ENCODE data around the gene ATP8B4.

The ATP8B4 gene

DNA sequence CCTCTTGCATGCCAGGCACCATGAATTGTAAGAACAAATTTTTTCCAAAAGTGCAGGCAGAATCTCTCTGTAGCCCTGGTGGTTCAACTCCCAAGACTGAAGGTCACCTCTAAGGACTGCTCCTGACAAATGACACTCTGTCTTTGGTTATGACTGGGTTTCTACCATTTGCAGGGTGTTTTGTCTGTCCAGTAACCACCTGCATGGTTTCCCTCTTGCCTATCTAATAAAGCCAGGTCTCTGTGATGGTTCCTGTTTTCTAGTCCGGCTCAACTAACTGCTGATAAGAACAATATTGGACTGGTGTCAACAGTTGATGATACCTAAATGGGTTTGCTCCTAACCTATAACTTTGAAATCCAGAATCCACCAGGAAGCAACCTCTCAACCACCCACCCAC, 43.7 kb downstream of the ATP8B4 start:
- H3K4me1 Mint-ChIP-seq, result no peaks in the 10 kb centered on the region
- no peak for DNase-seq
- H3K9me3 Mint-ChIP-seq, result no peaks in the 10 kb centered on the region
- H3K4me3 Mint-ChIP-seq, result no peak overlapping the region
- H3K27ac Mint-ChIP-seq, result no peak overlapping the region
- no peak for ATAC-seq
- peaks cover 6% of the 10 kb centered on the region for H3K27me3 Mint-ChIP-seq
- H3K36me3 Mint-ChIP-seq (ENCODE audit: low read depth), result peaks cover 2% of the 10 kb centered on the region

- no peak for DNase-seq
- no peaks in the 10 kb centered on the region for H3K9me3 Mint-ChIP-seq
- no peak overlapping the region for H3K4me3 Mint-ChIP-seq
- no peak overlapping the region for H3K27ac Mint-ChIP-seq
- peaks cover 9% of the 10 kb centered on the region for H3K27me3 Mint-ChIP-seq
- ATAC-seq, result no peak
- peaks cover 8% of the 10 kb centered on the region for H3K4me1 Mint-ChIP-seq
- peaks cover 4% of the 10 kb centered on the region for H3K36me3 Mint-ChIP-seq (ENCODE audit: low read depth)
Observed at GRCh38 chr15:50071551-50072258, 47.3 kb downstream of the ATP8B4 start.

GRCh38 chr15:50068016-50068415, 51.0 kb downstream of the ATP8B4 start:
- peaks cover 8% of the 10 kb centered on the region for H3K36me3 Mint-ChIP-seq (ENCODE audit: low read depth)
- peaks cover 14% of the 10 kb centered on the region for H3K27me3 Mint-ChIP-seq
- DNase-seq (no peak), ATAC-seq (no peak)
- no peaks in the 10 kb centered on the region for H3K9me3 Mint-ChIP-seq
- H3K4me1 Mint-ChIP-seq, result peaks cover 28% of the 10 kb centered on the region
- no peak overlapping the region for H3K27ac Mint-ChIP-seq
- no peak overlapping the region for H3K4me3 Mint-ChIP-seq

- no peaks in the 10 kb centered on the region for H3K9me3 Mint-ChIP-seq
- H3K4me1 Mint-ChIP-seq, result peaks cover 28% of the 10 kb centered on the region
- peak overlapping the region; percentile 71 for H3K27ac Mint-ChIP-seq
- H3K27me3 Mint-ChIP-seq, result peaks cover 13% of the 10 kb centered on the region
- no peak overlapping the region for H3K4me3 Mint-ChIP-seq
- DNase-seq, result no peak
- no peak for ATAC-seq
- peaks cover 8% of the 10 kb centered on the region for H3K36me3 Mint-ChIP-seq (ENCODE audit: low read depth)
Observed at GRCh38 chr15:50067254-50067653, 51.8 kb downstream of the ATP8B4 start.

DNA sequence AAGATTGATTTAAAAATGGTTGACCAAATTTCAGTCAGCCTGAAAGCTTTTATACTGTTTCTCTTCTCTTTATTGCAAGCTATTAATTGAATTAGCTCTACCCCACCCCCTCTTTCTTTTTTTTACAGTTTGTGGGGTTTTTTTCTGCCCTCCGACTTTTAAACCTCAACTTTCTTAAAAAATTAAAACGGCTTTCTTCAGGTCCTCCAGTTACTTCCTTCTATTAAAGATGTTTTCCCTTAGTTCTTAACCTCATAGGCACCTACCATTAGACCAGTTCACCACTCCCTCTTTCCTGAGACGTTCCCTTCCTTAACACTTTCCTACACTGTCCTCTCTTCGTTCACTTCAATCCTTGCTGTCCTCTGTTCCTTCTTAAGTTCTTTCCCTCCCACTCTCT, 52.4 kb downstream of the ATP8B4 start:
- Mint-ChIP-seq H3K36me3 (ENCODE audit: low read depth) (peaks cover 6% of the 10 kb centered on the region), H3K27me3 (peaks cover 13% of the 10 kb centered on the region), H3K4me3 (no peak overlapping the region), H3K9me3 (no peaks in the 10 kb centered on the region), H3K27ac (peak overlapping the region; percentile 71), H3K4me1 (peaks cover 28% of the 10 kb centered on the region)
- DNase-seq (no peak), ATAC-seq (no peak)

- H3K4me1 Mint-ChIP-seq, result peaks cover 28% of the 10 kb centered on the region
- peaks cover 6% of the 10 kb centered on the region for H3K36me3 Mint-ChIP-seq (ENCODE audit: low read depth)
- H3K27me3 Mint-ChIP-seq, result peaks cover 13% of the 10 kb centered on the region
- ATAC-seq, result peak; percentile 98
- H3K4me3 Mint-ChIP-seq, result peak overlapping the region; percentile 49
- peak; percentile 22 for DNase-seq
- H3K27ac Mint-ChIP-seq, result peak overlapping the region; percentile 71
- no peaks in the 10 kb centered on the region for H3K9me3 Mint-ChIP-seq
Observed at GRCh38 chr15:50066202-50066601, 52.8 kb downstream of the ATP8B4 start.

DNA sequence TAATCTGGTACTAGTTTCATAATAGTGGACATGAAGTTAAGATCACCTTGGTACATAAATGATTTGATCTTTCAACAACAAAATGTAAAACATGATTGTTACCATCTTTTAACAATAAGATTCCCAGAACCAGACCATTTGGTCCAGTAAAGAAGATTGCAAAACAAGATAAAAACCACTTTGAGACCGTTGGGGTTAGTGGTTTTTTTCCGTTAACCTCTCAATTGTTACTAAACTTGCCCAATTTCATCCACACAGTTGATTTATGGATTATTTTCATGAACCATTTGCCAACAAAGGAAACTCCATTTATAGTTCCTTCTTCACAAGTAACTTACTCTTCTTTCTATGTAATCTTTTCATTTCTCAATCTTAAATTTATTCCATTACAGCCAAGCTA, 53.8 kb downstream of the ATP8B4 start:
- no peak for DNase-seq
- no peak for ATAC-seq
- no peak overlapping the region for H3K4me3 Mint-ChIP-seq
- peaks cover 28% of the 10 kb centered on the region for H3K4me1 Mint-ChIP-seq
- peak overlapping the region; percentile 50 for H3K27ac Mint-ChIP-seq
- peaks cover 13% of the 10 kb centered on the region for H3K27me3 Mint-ChIP-seq
- H3K36me3 Mint-ChIP-seq (ENCODE audit: low read depth), result peaks cover 6% of the 10 kb centered on the region
- no peaks in the 10 kb centered on the region for H3K9me3 Mint-ChIP-seq

DNA sequence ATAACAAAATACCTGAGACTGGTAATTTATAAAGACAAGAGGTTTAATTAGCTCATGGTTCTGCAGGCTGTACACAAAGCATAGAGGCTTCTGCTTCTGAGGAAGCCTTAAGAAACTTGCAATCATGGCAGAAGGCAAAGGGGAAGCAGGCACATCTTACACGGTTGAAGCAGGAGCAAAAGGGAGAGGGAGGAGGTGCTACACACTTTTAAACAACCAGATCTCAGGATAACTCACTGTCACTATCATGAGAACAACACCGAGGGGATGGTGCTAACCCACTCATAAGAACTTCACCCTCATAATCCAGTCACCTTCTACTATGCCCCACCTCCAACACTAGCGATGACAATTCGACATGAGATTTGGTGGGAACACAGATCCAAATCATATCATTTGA, 54.4 kb downstream of the ATP8B4 start:
- no peak for DNase-seq
- H3K27ac Mint-ChIP-seq, result no peak overlapping the region
- H3K9me3 Mint-ChIP-seq, result no peaks in the 10 kb centered on the region
- H3K36me3 Mint-ChIP-seq (ENCODE audit: low read depth), result peaks cover 6% of the 10 kb centered on the region
- ATAC-seq, result no peak
- H3K4me3 Mint-ChIP-seq, result no peak overlapping the region
- H3K27me3 Mint-ChIP-seq, result peaks cover 13% of the 10 kb centered on the region
- H3K4me1 Mint-ChIP-seq, result peaks cover 30% of the 10 kb centered on the region

DNA sequence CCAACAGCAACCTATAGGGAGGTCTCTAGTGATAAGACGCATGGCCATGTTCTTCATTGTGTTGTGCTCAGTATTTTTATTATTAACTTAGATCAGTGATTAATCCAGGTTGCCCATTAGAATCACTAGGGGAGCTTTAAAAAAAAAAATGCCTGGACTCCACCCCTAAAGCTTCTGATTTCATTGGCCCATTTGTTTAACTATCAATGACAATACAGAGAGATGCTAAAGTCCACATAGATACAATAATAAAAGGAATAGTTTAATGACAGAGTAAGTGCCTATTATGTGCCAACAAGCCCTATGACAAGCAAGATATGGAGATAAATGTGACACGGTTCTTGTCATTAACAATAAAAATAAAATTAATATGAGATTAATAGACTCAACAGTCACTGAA, 55.8 kb downstream of the ATP8B4 start:
- no peaks in the 10 kb centered on the region for H3K9me3 Mint-ChIP-seq
- no peak for DNase-seq
- H3K27ac Mint-ChIP-seq, result no peak overlapping the region
- ATAC-seq, result no peak
- H3K36me3 Mint-ChIP-seq (ENCODE audit: low read depth), result peaks cover 4% of the 10 kb centered on the region
- H3K4me1 Mint-ChIP-seq, result peaks cover 32% of the 10 kb centered on the region
- H3K4me3 Mint-ChIP-seq, result no peak overlapping the region
- H3K27me3 Mint-ChIP-seq, result peaks cover 13% of the 10 kb centered on the region

GRCh38 chr15:50061503-50061902, 57.5 kb downstream of the ATP8B4 start:
- H3K36me3 Mint-ChIP-seq (ENCODE audit: low read depth), result peaks cover 4% of the 10 kb centered on the region
- H3K9me3 Mint-ChIP-seq, result no peaks in the 10 kb centered on the region
- peaks cover 23% of the 10 kb centered on the region for H3K4me1 Mint-ChIP-seq
- DNase-seq (no peak), ATAC-seq (no peak)
- peaks cover 9% of the 10 kb centered on the region for H3K27me3 Mint-ChIP-seq
- H3K27ac Mint-ChIP-seq, result no peak overlapping the region
- no peak overlapping the region for H3K4me3 Mint-ChIP-seq

DNA sequence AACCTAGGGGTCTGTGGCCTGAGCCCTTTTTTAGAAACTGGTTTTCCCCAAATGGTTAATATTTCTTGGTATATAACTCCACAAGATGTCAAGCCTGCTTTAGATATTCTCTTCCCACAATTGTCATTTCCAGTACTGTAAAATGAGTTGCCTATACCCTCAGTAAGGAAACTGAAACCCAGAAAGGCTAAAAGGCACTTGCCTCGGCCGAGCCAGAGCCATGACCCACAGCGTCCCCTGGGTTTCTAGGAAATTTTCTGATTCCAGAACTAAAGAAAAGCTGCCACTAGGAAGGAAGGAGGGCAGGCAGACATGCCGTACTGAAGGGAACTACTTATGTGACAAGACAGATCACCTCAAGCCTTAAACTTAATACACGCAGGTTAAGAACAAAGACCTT, 59.1 kb downstream of the ATP8B4 start:
- H3K4me3 Mint-ChIP-seq, result no peak overlapping the region
- peaks cover 17% of the 10 kb centered on the region for H3K4me1 Mint-ChIP-seq
- H3K9me3 Mint-ChIP-seq, result no peaks in the 10 kb centered on the region
- peaks cover 8% of the 10 kb centered on the region for H3K27me3 Mint-ChIP-seq
- H3K36me3 Mint-ChIP-seq (ENCODE audit: low read depth), result no peaks in the 10 kb centered on the region
- H3K27ac Mint-ChIP-seq, result no peak overlapping the region
- ATAC-seq (no peak), DNase-seq (no peak)

GRCh38 chr15:50059203-50059772, 59.7 kb downstream of the ATP8B4 start:
- H3K4me3 Mint-ChIP-seq, result no peak overlapping the region
- H3K9me3 Mint-ChIP-seq, result no peaks in the 10 kb centered on the region
- no peak overlapping the region for H3K27ac Mint-ChIP-seq
- peaks cover 4% of the 10 kb centered on the region for H3K27me3 Mint-ChIP-seq
- ATAC-seq, result no peak
- no peaks in the 10 kb centered on the region for H3K36me3 Mint-ChIP-seq (ENCODE audit: low read depth)
- no peak for DNase-seq
- H3K4me1 Mint-ChIP-seq, result peaks cover 12% of the 10 kb centered on the region

DNA sequence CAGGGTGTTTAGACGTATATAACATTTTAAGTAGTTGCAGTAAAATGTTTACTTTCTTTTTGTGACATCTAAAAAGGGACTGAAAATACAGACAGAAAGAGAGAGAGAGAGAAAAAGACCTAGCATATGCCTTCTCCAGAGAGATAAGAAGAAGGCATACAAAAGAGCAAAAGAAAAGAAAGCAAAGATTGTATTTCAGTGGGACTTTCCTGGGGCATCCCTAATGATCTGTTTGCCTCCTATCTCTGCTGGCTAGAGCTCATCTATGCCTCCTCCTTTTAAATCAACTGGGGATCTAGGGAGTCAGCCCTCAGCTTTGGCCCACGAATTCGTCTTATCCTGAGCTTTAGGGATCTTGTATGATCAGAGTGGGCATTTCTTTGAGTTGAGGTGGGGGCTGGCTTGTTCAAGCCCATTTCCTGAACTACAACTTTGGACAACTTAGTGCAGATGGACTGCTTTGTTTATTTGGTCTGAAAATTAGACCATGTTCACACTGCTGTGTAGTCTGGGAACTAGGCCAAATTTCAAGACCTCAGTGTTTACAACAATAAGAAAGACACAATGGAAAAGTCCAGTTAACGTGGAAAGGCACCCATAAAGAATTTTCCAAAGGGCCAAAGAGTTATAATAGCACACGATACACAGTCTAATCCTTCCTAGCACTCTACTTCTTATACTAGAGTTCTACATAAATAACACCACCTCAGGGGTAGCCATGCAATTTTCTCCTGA, 61.0 kb downstream of the ATP8B4 start:
- Mint-ChIP-seq H3K27ac (no peak overlapping the region), H3K4me3 (no peak overlapping the region)

GRCh38 chr15:50057196-50057595, 61.8 kb downstream of the ATP8B4 start:
- Mint-ChIP-seq H3K27ac (no peak overlapping the region), H3K4me1 (peaks cover 11% of the 10 kb centered on the region), H3K36me3 (ENCODE audit: low read depth) (no peaks in the 10 kb centered on the region), H3K9me3 (no peaks in the 10 kb centered on the region), H3K27me3 (peaks cover 3% of the 10 kb centered on the region), H3K4me3 (no peak overlapping the region)
- no peak for ATAC-seq
- DNase-seq, result no peak

More for the DNA sequence above, 61.0 kb downstream of the ATP8B4 start:
- ATAC-seq (no peak), DNase-seq (no peak)
- peaks cover 3% of the 10 kb centered on the region for H3K27me3 Mint-ChIP-seq
- no peaks in the 10 kb centered on the region for H3K36me3 Mint-ChIP-seq (ENCODE audit: low read depth)
- no peaks in the 10 kb centered on the region for H3K9me3 Mint-ChIP-seq
- peaks cover 11% of the 10 kb centered on the region for H3K4me1 Mint-ChIP-seq

DNA sequence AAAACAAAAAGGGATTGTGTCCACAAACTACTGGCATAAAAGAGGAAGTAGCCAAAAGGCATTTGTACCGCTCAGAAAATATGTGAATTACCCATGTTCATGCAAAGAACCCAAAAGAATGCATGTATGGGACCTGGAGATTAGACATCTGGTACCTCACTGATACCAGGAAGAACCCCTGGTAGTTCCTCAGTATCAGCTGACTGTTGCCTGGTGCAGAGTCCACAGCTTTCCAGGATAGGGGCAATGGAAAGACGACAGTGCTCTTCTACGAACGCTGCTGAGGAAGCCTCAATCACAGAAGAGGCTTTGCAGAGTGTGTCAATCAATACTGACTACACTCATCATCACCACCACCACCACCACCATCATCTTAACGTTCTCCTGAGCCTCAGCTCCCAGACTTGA, 63.3 kb downstream of the ATP8B4 start:
- H3K4me1 Mint-ChIP-seq, result peaks cover 11% of the 10 kb centered on the region
- DNase-seq (no peak), ATAC-seq (no peak)
- H3K27me3 Mint-ChIP-seq, result peaks cover 7% of the 10 kb centered on the region
- no peak overlapping the region for H3K27ac Mint-ChIP-seq
- H3K36me3 Mint-ChIP-seq (ENCODE audit: low read depth), result no peaks in the 10 kb centered on the region
- no peak overlapping the region for H3K4me3 Mint-ChIP-seq
- H3K9me3 Mint-ChIP-seq, result no peaks in the 10 kb centered on the region
